ENCODE data around the gene KRT32.

GRCh38 chr17:41413982-41414381, 53.2 kb downstream of the KRT32 start:
- TF ChIP-seq CTCF (IDR thresholded peaks at IDR 0.05) (no peak), SIN3A (IDR thresholded peaks at IDR 0.05; ENCODE audit: borderline replicate concordance, insufficient read depth, low read depth, low read length) (no peak), POLR2AphosphoS5 (IDR thresholded peaks at IDR 0.05; ENCODE audit: low read depth, low read length) (no peak)

All from Panc1 (cell line).